Brain pericyte (primary cell): Measurements from ENCODE around the gene DCAF8L2.
"Not testable (repeated sequence)": the region's sequence is repeated elsewhere in the genome, so short reads cannot be mapped to it uniquely, and the experiment has no call there.

Source experiments
- DNase-seq: peaks from one replicate; pipeline ENCODE4 v3.0.0-alpha.2; 2012; ENCODE audit warnings: low read depth, low spot score

DCAF8L2 gene

GRCh38 chrX:27590044-27590443 is at the start of gene DCAF8L2:
DCAF8L2 (plus strand) TSS chrX:27590344; CDS start chrX:27746896, 156,552 bp downstream.
- no peak for DNase-seq

- not testable (repeated sequence) for DNase-seq
These were observed 49.0 kb upstream of the DCAF8L2 start for GRCh38 chrX:27541161-27541560.

GRCh38 chrX:27548624-27549023 is 41.5 kb upstream of the DCAF8L2 start:
- DNase-seq: no peak

- DNase-seq: no peak
These were observed 40.5 kb upstream of the DCAF8L2 start for GRCh38 chrX:27549688-27550087.

GRCh38 chrX:27555514-27555913 is 34.6 kb upstream of the DCAF8L2 start:
- no peak for DNase-seq

GRCh38 chrX:27565992-27566391 is 24.2 kb upstream of the DCAF8L2 start:
- no peak for DNase-seq

GRCh38 chrX:27571164-27571563 is 19.0 kb upstream of the DCAF8L2 start:
- no peak for DNase-seq

- no peak for DNase-seq
These were observed 14.6 kb upstream of the DCAF8L2 start for GRCh38 chrX:27575565-27575964.

GRCh38 chrX:27583976-27584375 is 6.2 kb upstream of the DCAF8L2 start:
- no peak for DNase-seq

GRCh38 chrX:27591938-27592337 is 1.8 kb downstream of the DCAF8L2 start:
- DNase-seq: no peak

GRCh38 chrX:27597508-27597907 is 7.4 kb downstream of the DCAF8L2 start:
- DNase-seq: no peak

GRCh38 chrX:27598312-27598711 is 8.2 kb downstream of the DCAF8L2 start:
- no peak for DNase-seq

GRCh38 chrX:27599928-27600327 is 9.8 kb downstream of the DCAF8L2 start:
- no peak for DNase-seq

- no peak for DNase-seq
These were observed 10.5 kb downstream of the DCAF8L2 start for GRCh38 chrX:27600686-27601085.

- no peak for DNase-seq
These were observed 18.5 kb downstream of the DCAF8L2 start for GRCh38 chrX:27608671-27609070.

GRCh38 chrX:27619459-27619858 is 29.3 kb downstream of the DCAF8L2 start:
- no peak for DNase-seq

GRCh38 chrX:27619975-27620374 is 29.8 kb downstream of the DCAF8L2 start:
- DNase-seq: no peak

GRCh38 chrX:27622883-27623282 is 32.7 kb downstream of the DCAF8L2 start:
- no peak for DNase-seq

- DNase-seq: no peak
These were observed 35.9 kb downstream of the DCAF8L2 start for GRCh38 chrX:27626066-27626465.

- no peak for DNase-seq
These were observed 43.2 kb downstream of the DCAF8L2 start for GRCh38 chrX:27633328-27633727.

GRCh38 chrX:27656581-27656980 is 66.4 kb downstream of the DCAF8L2 start:
- no peak for DNase-seq

GRCh38 chrX:27660878-27661277 is 70.7 kb downstream of the DCAF8L2 start:
- no peak for DNase-seq

GRCh38 chrX:27671234-27671633 is 81.1 kb downstream of the DCAF8L2 start:
- no peak for DNase-seq

- no peak for DNase-seq
These were observed 84.3 kb downstream of the DCAF8L2 start for GRCh38 chrX:27674491-27674890.

- no peak for DNase-seq
These were observed 85.3 kb downstream of the DCAF8L2 start for GRCh38 chrX:27675493-27675892.
